ENCODE data around the gene NOTCH3.

Gene NOTCH3

GRCh38 chr19:15235781-15236180, 35.0 kb upstream of the NOTCH3 start:
- DNase-seq = no peak

GRCh38 chr19:15234431-15235130, 33.8 kb upstream of the NOTCH3 start:
- DNase-seq = no peak

GRCh38 chr19:15231271-15231670, 30.5 kb upstream of the NOTCH3 start:
- no peak for DNase-seq

- DNase-seq = no peak
These were observed 26.5 kb upstream of the NOTCH3 start for GRCh38 chr19:15227261-15227660.

GRCh38 chr19:15225760-15226159, 25.0 kb upstream of the NOTCH3 start:
- DNase-seq = no peak

GRCh38 chr19:15223649-15224361, 23.0 kb upstream of the NOTCH3 start:
- no peak for DNase-seq

- DNase-seq = peak; percentile 81 to 89
These were observed 22.2 kb upstream of the NOTCH3 start for GRCh38 chr19:15222738-15223648.

- DNase-seq = no peak
These were observed 20.0 kb upstream of the NOTCH3 start for GRCh38 chr19:15220833-15221232.

- DNase-seq = no peak
These were observed 17.7 kb upstream of the NOTCH3 start for GRCh38 chr19:15218501-15218900.

- DNase-seq = no peak
These were observed 15.6 kb upstream of the NOTCH3 start for GRCh38 chr19:15216363-15216762.

- no peak for DNase-seq
These were observed 13.1 kb upstream of the NOTCH3 start for GRCh38 chr19:15213715-15214381.

GRCh38 chr19:15212711-15213110, 11.9 kb upstream of the NOTCH3 start:
- DNase-seq = no peak

GRCh38 chr19:15210323-15210781, 9.6 kb upstream of the NOTCH3 start:
- DNase-seq = peak in 1 of 2 donors; percentile 81

GRCh38 chr19:15201374-15202023, 704 bp upstream of the NOTCH3 start:
- DNase-seq = no peak

- no peak for DNase-seq
These were observed 888 bp downstream of the NOTCH3 start for GRCh38 chr19:15199661-15200552.

- DNase-seq = no peak
These were observed 1.7 kb downstream of the NOTCH3 start for GRCh38 chr19:15198951-15199660.

GRCh38 chr19:15197942-15198341, 2.9 kb downstream of the NOTCH3 start:
- DNase-seq = no peak

GRCh38 chr19:15197275-15197941, 3.4 kb downstream of the NOTCH3 start:
- DNase-seq = no peak

- DNase-seq = no peak
These were observed 4.3 kb downstream of the NOTCH3 start for GRCh38 chr19:15196360-15197005.
